OCI-LY3 (cell line): Measurements from ENCODE around the gene SLC16A7.
"Not testable (repeated sequence)": the region's sequence is repeated elsewhere in the genome, so short reads cannot be mapped to it uniquely, and the experiment has no call there.

ENCODE experiments used
- CTCF ChIP-seq: fragments of 200-600, 300-600 bp; sonication (generic); IDR thresholded peaks from 2 replicates; pipeline ENCODE4 v1.5.1; 2014; ENCODE audit warnings: antibody characterized with exemption, low read length, low read depth
- EZH2phosphoT487 ChIP-seq: fragments of 200-600 bp; shearing (Covaris generic); IDR thresholded peaks from 2 replicates; pipeline ENCODE4 v1.6.1; 2018; ENCODE audit warnings: antibody characterized with exemption, mixed run types, low read depth

- TF ChIP-seq CTCF, EZH2phosphoT487: not testable (repeated sequence)
Observed at GRCh38 chr12:59612823-59613434, 17.1 kb downstream of the SLC16A7 start.
